Glomerular endothelial cell (primary cell): ENCODE measurements around the gene ATP1B3. TPM values are rescaled to one million over a fixed set of nuclear protein-coding genes. Genes with fewer than 3 reads are reported as not detected.
"Not testable (repeated sequence)": the region's sequence is repeated elsewhere in the genome, so short reads cannot be mapped to it uniquely, and the experiment has no call there.

Experiments used
- DNase-seq: peaks from one replicate; pipeline ENCODE4 v3.0.0-alpha.2; 2011; ENCODE audit warnings: low read depth, low spot score; ENCODE audit errors: extremely low read depth
- total RNA-seq: library from RNA; depleted of rRNA; stranded (reverse); fragments of >200 nt; gene quantifications from 2 replicates; pipeline ENCODE4 v1.2.3, GENCODE V29; 2015

ATP1B3 gene
- total RNA-seq, 1 donor from 2014 or later: 232 TPM

- no peak for DNase-seq
Observed at GRCh38 chr3:141901914-141902313, 25.5 kb downstream of the ATP1B3 start.

GRCh38 chr3:141904203-141904602 is 27.8 kb downstream of the ATP1B3 start:
- no peak for DNase-seq

- no peak for DNase-seq
Observed at GRCh38 chr3:141905129-141905528, 28.7 kb downstream of the ATP1B3 start.

- DNase-seq: no peak
Observed at GRCh38 chr3:141909408-141909807, 33.0 kb downstream of the ATP1B3 start.

- not testable (repeated sequence) for DNase-seq
Observed at GRCh38 chr3:141909986-141910385, 33.5 kb downstream of the ATP1B3 start.

GRCh38 chr3:141913150-141913811 is 36.8 kb downstream of the ATP1B3 start:
- peak; percentile 54 for DNase-seq

GRCh38 chr3:141914311-141914710 is 37.9 kb downstream of the ATP1B3 start:
- no peak for DNase-seq

- no peak for DNase-seq
Observed at GRCh38 chr3:141915016-141915415, 38.6 kb downstream of the ATP1B3 start.

- no peak for DNase-seq
Observed at GRCh38 chr3:141915766-141916165, 39.3 kb downstream of the ATP1B3 start.

GRCh38 chr3:141920701-141921100 is 44.3 kb downstream of the ATP1B3 start:
- DNase-seq: no peak

- no peak for DNase-seq
Observed at GRCh38 chr3:141921316-141921715, 44.9 kb downstream of the ATP1B3 start.

GRCh38 chr3:141925677-141926076 is 49.2 kb downstream of the ATP1B3 start:
- not testable (repeated sequence) for DNase-seq

GRCh38 chr3:141926929-141927328 is 50.5 kb downstream of the ATP1B3 start:
- no peak for DNase-seq

GRCh38 chr3:141928631-141929270 is 52.3 kb downstream of the ATP1B3 start:
- DNase-seq: no peak

GRCh38 chr3:141929341-141929995 is 53.0 kb downstream of the ATP1B3 start:
- DNase-seq: no peak

- no peak for DNase-seq
Observed at GRCh38 chr3:141930801-141931200, 54.4 kb downstream of the ATP1B3 start.

GRCh38 chr3:141933421-141934300 is 57.2 kb downstream of the ATP1B3 start:
- no peak for DNase-seq

GRCh38 chr3:141934354-141934753 is 57.9 kb downstream of the ATP1B3 start:
- DNase-seq: no peak

- no peak for DNase-seq
Observed at GRCh38 chr3:141938011-141938500, 61.6 kb downstream of the ATP1B3 start.

- DNase-seq: no peak
Observed at GRCh38 chr3:141939759-141940158, 63.3 kb downstream of the ATP1B3 start.
